OCI-LY7 (cell line): Measurements from ENCODE around the gene HAPLN3.

Experiments
- EZH2phosphoT487 ChIP-seq: fragments of 200-600 bp; sonication (generic); IDR thresholded peaks from 2 replicates; pipeline ENCODE4 v1.6.1; 2018; ENCODE audit warnings: low read depth, borderline replicate concordance, mild to moderate bottlenecking, mixed run types, antibody characterized with exemption, low read length, moderate library complexity, mixed read lengths
- TF ChIP-seq, protein P1 (sequence below): fragments of 200-600 bp; sonication (generic); conservative IDR thresholded peaks from 2 replicates; pipeline ENCODE4 v1.5.1; 2014; ENCODE audit warnings: mild to moderate bottlenecking, antibody characterized with exemption, low read length, moderate library complexity, mixed read lengths

GRCh38 chr15:88899251-88899650, 3.9 kb upstream of the HAPLN3 start:
- TF ChIP-seq, protein P1, sequence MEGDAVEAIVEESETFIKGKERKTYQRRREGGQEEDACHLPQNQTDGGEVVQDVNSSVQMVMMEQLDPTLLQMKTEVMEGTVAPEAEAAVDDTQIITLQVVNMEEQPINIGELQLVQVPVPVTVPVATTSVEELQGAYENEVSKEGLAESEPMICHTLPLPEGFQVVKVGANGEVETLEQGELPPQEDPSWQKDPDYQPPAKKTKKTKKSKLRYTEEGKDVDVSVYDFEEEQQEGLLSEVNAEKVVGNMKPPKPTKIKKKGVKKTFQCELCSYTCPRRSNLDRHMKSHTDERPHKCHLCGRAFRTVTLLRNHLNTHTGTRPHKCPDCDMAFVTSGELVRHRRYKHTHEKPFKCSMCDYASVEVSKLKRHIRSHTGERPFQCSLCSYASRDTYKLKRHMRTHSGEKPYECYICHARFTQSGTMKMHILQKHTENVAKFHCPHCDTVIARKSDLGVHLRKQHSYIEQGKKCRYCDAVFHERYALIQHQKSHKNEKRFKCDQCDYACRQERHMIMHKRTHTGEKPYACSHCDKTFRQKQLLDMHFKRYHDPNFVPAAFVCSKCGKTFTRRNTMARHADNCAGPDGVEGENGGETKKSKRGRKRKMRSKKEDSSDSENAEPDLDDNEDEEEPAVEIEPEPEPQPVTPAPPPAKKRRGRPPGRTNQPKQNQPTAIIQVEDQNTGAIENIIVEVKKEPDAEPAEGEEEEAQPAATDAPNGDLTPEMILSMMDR = no peak
- TF ChIP-seq EZH2phosphoT487 = no peak
